AG10803 (cell line): ENCODE measurements around the gene SLC7A8.
A peak's percentile ranks its signal among the peaks of the same experiment; 100 is the strongest.

Experiments used
- DNase-seq: peaks from one replicate; pipeline ENCODE4 v3.0.0; 2010; ENCODE audit warnings: low read depth
- H3K4me3 ChIP-seq: 2 replicates; pipeline ENCODE4 v1.5.1; 2011; ENCODE audit warnings: mild to moderate bottlenecking, low read length, control low read depth
- CTCF ChIP-seq: conservative IDR thresholded peaks from 2 replicates; pipeline ENCODE4 v1.5.1; 2011; ENCODE audit warnings: mild to moderate bottlenecking, low read length, control low read depth, inconsistent platforms

SLC7A8 gene

GRCh38 chr14:23118506-23119362 is 64.7 kb downstream of the SLC7A8 start, which contains the start of gene CEBPE:
Gene CEBPE, minus strand, starts transcription at chr14:23119255. Its CDS starts 164 bp downstream, at chr14:23119091.
- no peak for TF ChIP-seq CTCF
- H3K4me3 ChIP-seq, result no peak within 1 kb of the TSS
- DNase-seq, result no peak

GRCh38 chr14:23117371-23118020 is 66.0 kb downstream of the SLC7A8 start:
- TF ChIP-seq CTCF, result no peak
- no peak overlapping the region for H3K4me3 ChIP-seq

GRCh38 chr14:23115918-23116317 is 67.5 kb downstream of the SLC7A8 start:
- no peak for TF ChIP-seq CTCF
- H3K4me3 ChIP-seq, result no peak overlapping the region
- no peak for DNase-seq

More at GRCh38 chr14:23117371-23118020, 66.0 kb downstream of the SLC7A8 start:
- no peak for DNase-seq

- H3K4me3 ChIP-seq, result no peak overlapping the region
- TF ChIP-seq CTCF, result 0 out of 2 replicates have a peak, but pooled peaks have one; percentile 6
- DNase-seq, result peak; percentile 97
These were observed 68.3 kb downstream of the SLC7A8 start for GRCh38 chr14:23115039-23115731.

- no peak overlapping the region for H3K4me3 ChIP-seq
- DNase-seq, result no peak
- TF ChIP-seq CTCF, result 0 out of 2 replicates have a peak, but pooled peaks have one; percentile 17
These were observed 68.8 kb downstream of the SLC7A8 start for GRCh38 chr14:23114669-23115038.

GRCh38 chr14:23114120-23114458 is 69.4 kb downstream of the SLC7A8 start:
- no peak for DNase-seq
- no peak for TF ChIP-seq CTCF
- H3K4me3 ChIP-seq, result no peak overlapping the region
